GM23338 (cell line): ENCODE measurements around the gene ZNF516. TPM values are rescaled to one million over a fixed set of nuclear protein-coding genes. Genes with fewer than 3 reads are reported as not detected.

Experiments used
- ATAC-seq: fragments of 200-7000 bp; cut with Tn5 transposase; 3 replicates; pipeline ENCODE4 v1.9.1; 2020
- DNase-seq: peaks from one replicate; pipeline ENCODE4 v3.0.0-alpha.2; 2015; ENCODE audit warnings: low spot score
- H2AFZ ChIP-seq: fragments of 200-600 bp; sonication (generic); 2 replicates; pipeline ENCODE4 v1.8.0; 2016; ENCODE audit warnings: antibody characterized with exemption, mild to moderate bottlenecking, moderate library complexity
- H3F3A ChIP-seq: fragments of 200-600 bp; sonication (generic); replicated peaks from 2 replicates; pipeline ENCODE4 v1.8.0; 2017; ENCODE audit warnings: antibody characterized with exemption, mixed run types, low read depth
- H3K27ac ChIP-seq: fragments of 200-600 bp; sonication (generic); 2 replicates; pipeline ENCODE4 v1.6.1; 2016; ENCODE audit warnings: low read depth
- H3K27me3 ChIP-seq: fragments of 200-600 bp; sonication (generic); 2 replicates; pipeline ENCODE4 v1.8.0; 2016; ENCODE audit warnings: mild to moderate bottlenecking, mixed run types, moderate library complexity; ENCODE audit not compliant: insufficient read depth
- H3K36me3 ChIP-seq: fragments of 200-600 bp; sonication (generic); 2 replicates; pipeline ENCODE4 v1.8.0; 2016; ENCODE audit warnings: mild to moderate bottlenecking; ENCODE audit not compliant: insufficient read depth
- H3K4me1 ChIP-seq: fragments of 200-600 bp; sonication (generic); 2 replicates; pipeline ENCODE4 v1.8.0; 2016; ENCODE audit warnings: mild to moderate bottlenecking, moderate library complexity; ENCODE audit not compliant: insufficient read depth
- H3K4me2 ChIP-seq: fragments of 200-600 bp; sonication (generic); 2 replicates; pipeline ENCODE4 v1.7.1; 2017; ENCODE audit warnings: mixed run types
- H3K4me3 ChIP-seq: fragments of 200-600 bp; sonication (generic); 2 replicates; pipeline ENCODE4 v1.6.1; 2016; ENCODE audit warnings: mixed run types
- H3K79me2 ChIP-seq: fragments of 200-600 bp; sonication (generic); replicated peaks from 2 replicates; pipeline ENCODE4 v1.8.0; 2017; ENCODE audit warnings: mild to moderate bottlenecking; ENCODE audit not compliant: insufficient read depth
- H3K9me2 ChIP-seq: fragments of 200-600 bp; sonication (generic); 2 replicates; pipeline ENCODE4 v1.8.0; 2017; ENCODE audit not compliant: insufficient read depth
- H4K20me1 ChIP-seq: fragments of 200-600 bp; sonication (generic); replicated peaks from 2 replicates; pipeline ENCODE4 v1.8.0; 2017; ENCODE audit warnings: mild to moderate bottlenecking; ENCODE audit not compliant: insufficient read depth
- H3K27ac Mint-ChIP-seq: 2 replicates; pipeline ENCODE4 v1.8.0; 2020; ENCODE audit warnings: inconsistent platforms, mild to moderate bottlenecking, moderate library complexity, mixed read lengths
- H3K27me3 Mint-ChIP-seq: 3 replicates; pipeline ENCODE4 v1.8.0; 2022; ENCODE audit warnings: low read depth, mild to moderate bottlenecking, moderate library complexity, mixed read lengths, inconsistent platforms; ENCODE audit not compliant: insufficient read depth, poor library complexity
- H3K36me3 Mint-ChIP-seq: 3 replicates; pipeline ENCODE4 v1.8.0; 2021; ENCODE audit warnings: low read depth, mild to moderate bottlenecking, inconsistent platforms, moderate library complexity, mixed read lengths
- H3K4me1 Mint-ChIP-seq: 3 replicates; pipeline ENCODE4 v1.8.0; 2020; ENCODE audit warnings: mild to moderate bottlenecking, inconsistent platforms, mixed read lengths
- H3K4me3 Mint-ChIP-seq: 3 replicates; pipeline ENCODE4 v1.8.0; 2021; ENCODE audit warnings: moderate library complexity, mild to moderate bottlenecking, inconsistent platforms, mixed read lengths
- H3K9me3 Mint-ChIP-seq: 3 replicates; pipeline ENCODE4 v1.8.0; 2020; ENCODE audit warnings: moderate library complexity, mild to moderate bottlenecking, inconsistent platforms, mixed read lengths
- CREB1 ChIP-seq: fragments of 250-450 bp; sonication (Bioruptor Pico); IDR thresholded peaks from 2 replicates; pipeline ENCODE4 v1.5.0; 2020; ENCODE audit warnings: low read depth, mild to moderate bottlenecking, moderate library complexity
- CTCF ChIP-seq, 2 experiments: fragments of 200-600 bp in 1 of 2; sonication (generic) in 1 of 2; conservative IDR thresholded peaks; 2 replicates each; pipeline versions ENCODE4 v1.5.1 to v1.6.1; 2016 to 2017; ENCODE audit warnings: antibody characterized with exemption in 2 of 2, low read depth in 2 of 2, mild to moderate bottlenecking in 2 of 2, moderate library complexity in 1 of 2
- EZH2 ChIP-seq: fragments of 200-600 bp; sonication (generic); IDR thresholded peaks from one replicate; pipeline ENCODE4 v1.8.0; 2017; ENCODE audit warnings: antibody characterized with exemption, mild to moderate bottlenecking, low read depth; ENCODE audit not compliant: unreplicated experiment
- EZH2phosphoT487 ChIP-seq: fragments of 200-600 bp; sonication (generic); IDR thresholded peaks from one replicate; pipeline ENCODE4 v1.8.1; 2018; ENCODE audit warnings: antibody characterized with exemption; ENCODE audit not compliant: unreplicated experiment
- JUNB ChIP-seq: IDR thresholded peaks from one replicate; pipeline ENCODE4 v1.6.1; 2016; ENCODE audit warnings: antibody characterized with exemption; ENCODE audit not compliant: unreplicated experiment
- NANOG ChIP-seq: IDR thresholded peaks from 2 replicates; pipeline ENCODE4 v1.6.1; 2016; ENCODE audit warnings: antibody characterized with exemption, borderline replicate concordance
- POLR2AphosphoS5 ChIP-seq: IDR thresholded peaks from 2 replicates; pipeline ENCODE4 v1.6.1; 2016; ENCODE audit warnings: antibody characterized with exemption, low read depth
- REST ChIP-seq: IDR thresholded peaks from one replicate; pipeline ENCODE4 v1.6.1; 2018; ENCODE audit warnings: antibody characterized with exemption; ENCODE audit not compliant: unreplicated experiment
- ZNF114 ChIP-seq: fragments of 250-450 bp; sonication (Bioruptor Pico); IDR thresholded peaks from 2 replicates; pipeline ENCODE4 v1.5.0; 2020; ENCODE audit warnings: mild to moderate bottlenecking, moderate library complexity
- ZNF331 ChIP-seq: fragments of 250-450 bp; sonication (Bioruptor Pico); IDR thresholded peaks from 2 replicates; pipeline ENCODE4 v1.5.0; 2020; ENCODE audit warnings: low read depth, mild to moderate bottlenecking, moderate library complexity
- ZNF462 ChIP-seq: fragments of 250-450 bp; sonication (Bioruptor Pico); IDR thresholded peaks from 2 replicates; pipeline ENCODE4 v1.5.0; 2020; ENCODE audit warnings: mild to moderate bottlenecking, moderate library complexity
- polyA plus RNA-seq: library from polyadenylated mRNA; unstranded; fragments of >200 nt; fragmentation: Nextera tagmentation; extraction: Ambion mirVana; gene quantifications from 2 replicates; pipeline ENCODE4 v1.2.1, GENCODE V29; 2016
- total RNA-seq: library from RNA; depleted of rRNA; stranded (reverse); fragments of >200 nt; shearing (Covaris generic); gene quantifications from 2 replicates; pipeline ENCODE4 v1.2.3, GENCODE V29; 2014

Gene ZNF516
- total and polyA plus RNA-seq, 2 experiments from 2014 or later = 11.9 to 24.2 TPM

- TF ChIP-seq ZNF462 (CRISPR knock-in tag) (no peak), ZNF114 (no peak), ZNF331 (CRISPR knock-in tag) (no peak), JUNB (no peak), NANOG (no peak), CREB1 (CRISPR knock-in tag) (no peak), EZH2 (no peak)
These were observed 53.2 kb downstream of the ZNF516 start (continued) for GRCh38 chr18:76441668-76442412.

- Histone ChIP-seq H3K4me2 (no peak overlapping the region), H3K4me1 (0 out of 2 replicates have a peak, but pooled peaks cover 6% of the 10 kb centered on the region), H2AFZ (no peak overlapping the region), H4K20me1 (0 out of 2 replicates have a peak, but pooled peaks cover 2% of the 10 kb centered on the region), H3K27ac (no peak overlapping the region), H3F3A (no peaks in the 10 kb centered on the region), H3K27me3 (no peaks in the 10 kb centered on the region), H3K9me2 (no peaks in the 10 kb centered on the region), H3K36me3 (no peaks in the 10 kb centered on the region), H3K4me3 (no peak overlapping the region), H3K79me2 (peaks cover 12% of the 10 kb centered on the region; the same call in 1 of the 2 replicates)
- Mint-ChIP-seq H3K4me1 (peaks cover 21% of the 10 kb centered on the region), H3K4me3 (no peak overlapping the region), H3K27ac (no peak overlapping the region), H3K36me3 (peaks cover 4% of the 10 kb centered on the region), H3K9me3 (no peaks in the 10 kb centered on the region), H3K27me3 (peaks cover under 1% of the 10 kb centered on the region)
- peak; percentile 17; the same call in 1 of the 3 replicates for ATAC-seq
- no peak for DNase-seq
- TF ChIP-seq CTCF (conservative IDR thresholded peaks at IDR 0.05; ENCODE audit: low read depth in 2 of 2) = no peak
- no peak for TF ChIP-seq NANOG
- TF ChIP-seq REST = no peak
- TF ChIP-seq EZH2phosphoT487 = no peak
- TF ChIP-seq POLR2AphosphoS5 = no peak
- no peak for TF ChIP-seq EZH2
These were observed 53.9 kb downstream of the ZNF516 start for GRCh38 chr18:76441002-76441667.
